Measurements from ENCODE around the gene ARHGAP28.
"Not testable (repeated sequence)": the region's sequence is repeated elsewhere in the genome, so short reads cannot be mapped to it uniquely, and the experiment has no call there.

Gene ARHGAP28

GRCh38 chr18:6921571-6921970 lies 192.1 kb downstream of the ARHGAP28 start:
- no peak overlapping the region for H3K4me3 Mint-ChIP-seq
- H3K4me1 Mint-ChIP-seq (ENCODE audit: low read depth), result no peaks in the 10 kb centered on the region
- H3K27ac Mint-ChIP-seq, result no peak overlapping the region
- H3K27me3 Mint-ChIP-seq, result no peaks in the 10 kb centered on the region
- H3K36me3 Mint-ChIP-seq, result no peaks in the 10 kb centered on the region
- H3K9me3 Mint-ChIP-seq (ENCODE audit: low read depth), result no peaks in the 10 kb centered on the region

GRCh38 chr18:6923220-6923619 lies 193.7 kb downstream of the ARHGAP28 start:
- Mint-ChIP-seq H3K27ac (no peak overlapping the region), H3K36me3 (no peaks in the 10 kb centered on the region), H3K4me1 (ENCODE audit: low read depth) (no peaks in the 10 kb centered on the region), H3K27me3 (no peaks in the 10 kb centered on the region), H3K4me3 (no peak overlapping the region), H3K9me3 (ENCODE audit: low read depth) (no peaks in the 10 kb centered on the region)

- no peak overlapping the region for H3K27ac Mint-ChIP-seq
- H3K4me3 Mint-ChIP-seq, result no peak overlapping the region
- H3K9me3 Mint-ChIP-seq (ENCODE audit: low read depth), result no peaks in the 10 kb centered on the region
- no peaks in the 10 kb centered on the region for H3K36me3 Mint-ChIP-seq
- no peaks in the 10 kb centered on the region for H3K4me1 Mint-ChIP-seq (ENCODE audit: low read depth)
- H3K27me3 Mint-ChIP-seq, result no peaks in the 10 kb centered on the region
These were observed 197.6 kb downstream of the ARHGAP28 start for GRCh38 chr18:6927153-6927552.

GRCh38 chr18:6928359-6928758 lies 198.8 kb downstream of the ARHGAP28 start:
- Mint-ChIP-seq H3K27ac (no peak overlapping the region), H3K36me3 (no peaks in the 10 kb centered on the region), H3K4me3 (no peak overlapping the region), H3K9me3 (ENCODE audit: low read depth) (no peaks in the 10 kb centered on the region), H3K27me3 (no peaks in the 10 kb centered on the region), H3K4me1 (ENCODE audit: low read depth) (no peaks in the 10 kb centered on the region)

GRCh38 chr18:6929370-6930102 lies 200.0 kb downstream of the ARHGAP28 start:
- H3K4me1 Mint-ChIP-seq (ENCODE audit: low read depth), result no peaks in the 10 kb centered on the region
- H3K9me3 Mint-ChIP-seq (ENCODE audit: low read depth), result peaks cover 2% of the 10 kb centered on the region
- H3K36me3 Mint-ChIP-seq, result no peaks in the 10 kb centered on the region
- H3K27me3 Mint-ChIP-seq, result no peaks in the 10 kb centered on the region
- H3K27ac Mint-ChIP-seq, result no peak overlapping the region
- H3K4me3 Mint-ChIP-seq, result no peak overlapping the region

GRCh38 chr18:6934859-6935258 lies 205.3 kb downstream of the ARHGAP28 start:
- Mint-ChIP-seq H3K4me3 (no peak overlapping the region), H3K9me3 (ENCODE audit: low read depth) (peaks cover 3% of the 10 kb centered on the region), H3K27me3 (peaks cover 2% of the 10 kb centered on the region), H3K36me3 (no peaks in the 10 kb centered on the region), H3K27ac (no peak overlapping the region), H3K4me1 (ENCODE audit: low read depth) (no peaks in the 10 kb centered on the region)

- peaks cover 4% of the 10 kb centered on the region for H3K27me3 Mint-ChIP-seq
- peaks cover 3% of the 10 kb centered on the region for H3K9me3 Mint-ChIP-seq (ENCODE audit: low read depth)
- no peak overlapping the region for H3K27ac Mint-ChIP-seq
- no peak overlapping the region for H3K4me3 Mint-ChIP-seq
- H3K4me1 Mint-ChIP-seq (ENCODE audit: low read depth), result no peaks in the 10 kb centered on the region
- H3K36me3 Mint-ChIP-seq, result no peaks in the 10 kb centered on the region
These were observed 208.5 kb downstream of the ARHGAP28 start for GRCh38 chr18:6938003-6938402.

- not testable (repeated sequence) for H3K36me3 Mint-ChIP-seq; H3K9me3 Mint-ChIP-seq (ENCODE audit: low read depth); H3K27me3 Mint-ChIP-seq; H3K4me1 Mint-ChIP-seq (ENCODE audit: low read depth); H3K27ac Mint-ChIP-seq; H3K4me3 Mint-ChIP-seq
These were observed 208.9 kb downstream of the ARHGAP28 start for GRCh38 chr18:6938403-6938802.

GRCh38 chr18:6939972-6940371 lies 210.5 kb downstream of the ARHGAP28 start:
- H3K4me3 Mint-ChIP-seq, result no peak overlapping the region
- H3K27ac Mint-ChIP-seq, result no peak overlapping the region
- H3K9me3 Mint-ChIP-seq (ENCODE audit: low read depth), result no peaks in the 10 kb centered on the region
- H3K4me1 Mint-ChIP-seq (ENCODE audit: low read depth), result no peaks in the 10 kb centered on the region
- H3K27me3 Mint-ChIP-seq, result peaks cover 4% of the 10 kb centered on the region
- H3K36me3 Mint-ChIP-seq, result no peaks in the 10 kb centered on the region

GRCh38 chr18:6940451-6940850 lies 210.9 kb downstream of the ARHGAP28 start:
- Mint-ChIP-seq H3K4me1 (ENCODE audit: low read depth) (no peaks in the 10 kb centered on the region), H3K36me3 (no peaks in the 10 kb centered on the region), H3K9me3 (ENCODE audit: low read depth) (no peaks in the 10 kb centered on the region), H3K27ac (no peak overlapping the region), H3K4me3 (no peak overlapping the region), H3K27me3 (peaks cover 4% of the 10 kb centered on the region)

- Mint-ChIP-seq H3K9me3 (ENCODE audit: low read depth) (no peaks in the 10 kb centered on the region), H3K4me3 (no peak overlapping the region), H3K36me3 (no peaks in the 10 kb centered on the region), H3K27me3 (peaks cover 4% of the 10 kb centered on the region), H3K27ac (no peak overlapping the region), H3K4me1 (ENCODE audit: low read depth) (no peaks in the 10 kb centered on the region)
These were observed 212.5 kb downstream of the ARHGAP28 start for GRCh38 chr18:6941996-6942395.

GRCh38 chr18:6942742-6943141 lies 213.2 kb downstream of the ARHGAP28 start:
- Mint-ChIP-seq H3K27ac (no peak overlapping the region), H3K27me3 (peaks cover 4% of the 10 kb centered on the region), H3K4me1 (ENCODE audit: low read depth) (no peaks in the 10 kb centered on the region), H3K36me3 (no peaks in the 10 kb centered on the region), H3K4me3 (no peak overlapping the region), H3K9me3 (ENCODE audit: low read depth) (no peaks in the 10 kb centered on the region)

GRCh38 chr18:6943143-6943542 lies 213.6 kb downstream of the ARHGAP28 start:
- no peaks in the 10 kb centered on the region for H3K36me3 Mint-ChIP-seq
- H3K27ac Mint-ChIP-seq, result no peak overlapping the region

GRCh38 chr18:6947338-6948030 lies 218.0 kb downstream of the ARHGAP28 start:
- Mint-ChIP-seq H3K4me1 (ENCODE audit: low read depth) (no peaks in the 10 kb centered on the region), H3K36me3 (no peaks in the 10 kb centered on the region), H3K4me3 (no peak overlapping the region)

More at GRCh38 chr18:6943143-6943542, 213.6 kb downstream of the ARHGAP28 start:
- H3K4me3 Mint-ChIP-seq, result no peak overlapping the region
- no peaks in the 10 kb centered on the region for H3K9me3 Mint-ChIP-seq (ENCODE audit: low read depth)
- H3K27me3 Mint-ChIP-seq, result peaks cover 2% of the 10 kb centered on the region
- H3K4me1 Mint-ChIP-seq (ENCODE audit: low read depth), result no peaks in the 10 kb centered on the region

GRCh38 chr18:6948281-6949055 lies 219.0 kb downstream of the ARHGAP28 start:
- Mint-ChIP-seq H3K4me1 (ENCODE audit: low read depth) (no peaks in the 10 kb centered on the region), H3K27ac (no peak overlapping the region), H3K36me3 (no peaks in the 10 kb centered on the region), H3K4me3 (no peak overlapping the region), H3K9me3 (ENCODE audit: low read depth) (no peaks in the 10 kb centered on the region), H3K27me3 (no peaks in the 10 kb centered on the region)

More at GRCh38 chr18:6947338-6948030, 218.0 kb downstream of the ARHGAP28 start:
- Mint-ChIP-seq H3K9me3 (ENCODE audit: low read depth) (no peaks in the 10 kb centered on the region), H3K27ac (no peak overlapping the region), H3K27me3 (no peaks in the 10 kb centered on the region)
